HG03066 (cell line): ENCODE measurements around the gene MICAL2.

Source experiments
- ATAC-seq: cut with Tn5 transposase; IDR thresholded peaks from one replicate; pipeline ENCODE4 v1.9.1; 2021; ENCODE audit warnings: low read depth; ENCODE audit not compliant: unreplicated experiment

The MICAL2 gene

DNA sequence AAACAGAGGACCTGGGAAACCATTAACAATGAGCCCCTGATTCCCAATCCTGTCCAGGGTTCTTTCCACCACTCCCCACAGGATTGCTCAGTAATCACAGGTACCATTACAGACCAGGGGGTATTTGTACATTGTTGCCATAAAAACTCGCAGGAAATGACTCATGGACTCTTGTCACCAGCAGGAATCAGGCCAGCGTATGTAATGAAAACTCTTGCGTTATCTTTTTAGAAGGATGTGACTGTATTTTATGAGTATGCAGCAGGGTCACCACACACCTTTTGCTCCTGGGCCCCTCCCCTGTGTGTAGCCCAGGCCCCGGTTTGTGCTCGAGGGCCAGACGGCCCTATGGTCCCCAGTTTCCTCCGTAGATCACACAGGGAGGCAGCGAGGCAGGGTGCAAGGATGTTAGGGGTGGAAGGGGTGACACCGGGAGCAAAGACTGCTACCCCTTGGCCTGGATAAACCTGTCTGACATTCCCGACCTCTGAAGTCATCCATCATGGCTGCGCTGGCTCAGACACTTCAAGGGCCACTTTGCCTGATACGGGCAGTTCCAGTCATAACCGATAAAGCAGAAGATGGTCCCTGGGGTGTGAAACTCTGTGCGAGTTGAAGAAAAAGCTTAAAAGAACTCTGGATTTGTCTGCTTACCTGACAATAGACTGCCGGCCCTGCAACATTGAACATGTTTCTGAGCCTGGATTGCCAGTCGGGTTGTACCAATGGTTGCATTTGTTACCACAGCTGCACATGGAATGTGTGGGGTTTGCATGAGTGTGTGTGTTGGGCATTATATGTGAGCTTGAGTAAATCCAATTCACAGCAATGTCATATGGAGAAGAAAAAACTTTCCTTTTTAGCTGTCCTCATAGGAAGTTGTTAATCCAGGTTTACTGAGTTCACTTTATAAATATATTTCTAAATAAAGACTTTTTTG, 56.9 kb downstream of the MICAL2 start:
- ATAC-seq, result no peak

DNA sequence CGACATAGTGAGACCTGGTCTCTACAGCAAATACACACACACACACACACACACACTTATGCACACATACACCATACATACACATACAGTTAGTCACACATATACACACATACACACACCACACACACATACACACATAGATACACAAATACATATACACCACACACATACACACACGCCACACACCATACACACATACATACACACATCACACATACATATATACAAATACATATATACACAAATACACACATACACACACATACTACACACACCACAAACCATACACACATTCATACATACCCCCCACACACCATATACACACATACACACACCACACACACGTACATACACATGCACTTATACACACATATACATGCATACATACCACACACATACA, 57.7 kb downstream of the MICAL2 start:
- ATAC-seq, result no peak

DNA sequence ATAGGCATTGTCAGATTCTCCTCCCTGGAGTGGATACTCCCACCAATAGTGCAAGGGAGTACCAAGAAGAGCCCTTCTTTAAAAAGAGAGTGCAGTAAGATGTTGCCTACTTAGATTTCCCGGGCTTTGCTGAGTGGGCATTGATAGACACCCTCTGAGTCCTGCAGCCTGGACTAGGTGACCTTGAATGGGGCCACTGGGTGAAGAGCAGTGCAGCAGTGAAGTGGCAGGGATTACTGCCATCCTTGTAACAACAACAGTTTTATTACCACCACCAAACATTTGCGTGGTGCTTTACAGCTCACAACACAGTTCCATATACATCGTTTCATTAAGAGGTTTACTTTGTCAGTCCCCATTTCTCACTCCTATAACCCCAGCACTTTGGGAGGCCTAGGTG, 59.4 kb downstream of the MICAL2 start:
- no peak for ATAC-seq

DNA sequence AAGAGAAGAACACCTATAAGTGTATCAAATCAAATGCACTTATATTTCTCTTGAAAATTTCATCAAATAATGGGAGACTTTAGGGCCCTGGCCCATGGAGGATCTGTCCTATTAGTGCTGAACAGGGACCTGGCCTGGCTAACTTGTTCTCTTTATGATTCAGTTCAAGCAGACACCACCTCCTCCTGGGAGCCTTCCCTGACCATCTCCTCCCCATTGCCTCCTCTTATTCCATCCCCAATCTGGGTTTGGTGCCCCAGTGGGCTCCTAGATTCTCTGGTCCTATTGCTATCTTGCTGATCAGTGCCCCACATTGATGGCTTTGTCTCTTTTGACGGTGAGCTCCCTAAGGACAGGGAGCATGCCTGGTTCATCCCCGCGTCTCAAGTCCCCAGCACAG, 60.1 kb downstream of the MICAL2 start:
- no peak for ATAC-seq

DNA sequence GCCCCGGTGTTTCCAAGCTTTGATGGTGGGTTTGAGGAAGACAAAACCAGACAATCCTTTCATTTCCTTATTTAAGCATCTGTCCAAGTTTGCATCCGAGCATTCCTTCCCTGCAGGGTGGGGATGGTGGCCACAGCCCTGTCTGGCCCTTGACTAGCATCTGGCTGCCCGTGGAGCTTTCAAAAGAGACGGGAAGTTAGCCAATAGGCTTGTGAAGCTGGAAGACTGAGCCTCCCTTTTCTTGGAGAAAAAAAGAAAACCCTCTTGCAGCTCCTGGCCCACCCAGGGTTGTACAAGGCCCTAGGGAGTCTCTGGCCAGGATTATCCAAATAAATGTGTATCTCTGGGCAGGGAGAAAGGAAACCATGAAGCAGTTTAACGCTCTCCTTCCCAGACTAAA, 60.6 kb downstream of the MICAL2 start:
- no peak for ATAC-seq

DNA sequence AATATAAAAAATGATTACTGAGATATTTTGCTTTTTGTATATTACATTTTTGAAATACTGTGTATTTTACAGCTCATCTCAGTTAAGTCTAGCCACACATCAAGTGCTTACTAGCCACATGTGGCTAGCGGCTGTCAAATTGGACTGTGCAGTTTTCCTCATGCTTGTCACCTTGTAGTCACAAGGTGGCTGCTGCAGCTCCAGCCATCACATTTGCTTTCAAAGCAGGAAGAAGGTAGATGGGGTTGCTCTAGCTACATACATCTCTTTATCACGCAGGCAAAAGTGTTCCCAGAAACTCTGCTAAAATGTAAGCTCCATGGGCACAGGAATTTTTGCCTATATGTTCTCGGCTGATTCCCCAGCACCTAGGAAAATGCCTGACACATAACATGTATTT, 61.5 kb downstream of the MICAL2 start:
- no peak for ATAC-seq

DNA sequence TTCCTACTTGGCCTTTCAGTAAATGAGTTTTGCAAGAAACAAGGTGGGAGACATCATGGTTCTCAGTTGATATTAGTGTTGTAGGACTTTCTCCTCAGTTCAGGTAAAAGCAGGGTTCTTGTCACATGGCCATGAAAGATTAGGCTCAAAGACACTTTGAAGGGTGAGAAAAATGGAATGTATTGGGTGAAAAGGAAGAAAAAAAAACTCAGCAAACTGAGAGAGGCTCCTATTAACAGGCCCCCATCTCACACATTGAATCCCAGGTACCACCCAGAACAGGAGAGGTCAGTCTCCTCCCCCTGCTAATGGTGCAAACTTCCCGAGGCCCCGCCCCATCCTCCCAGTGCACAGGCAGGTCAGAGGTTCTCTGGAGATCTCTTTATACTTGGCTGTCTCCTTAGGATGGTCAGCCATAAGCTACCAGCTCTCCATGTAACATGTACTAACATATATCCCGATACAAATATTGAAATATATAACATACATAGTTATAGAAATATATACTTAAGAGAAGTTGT, 62.2 kb downstream of the MICAL2 start:
- ATAC-seq, result no peak

DNA sequence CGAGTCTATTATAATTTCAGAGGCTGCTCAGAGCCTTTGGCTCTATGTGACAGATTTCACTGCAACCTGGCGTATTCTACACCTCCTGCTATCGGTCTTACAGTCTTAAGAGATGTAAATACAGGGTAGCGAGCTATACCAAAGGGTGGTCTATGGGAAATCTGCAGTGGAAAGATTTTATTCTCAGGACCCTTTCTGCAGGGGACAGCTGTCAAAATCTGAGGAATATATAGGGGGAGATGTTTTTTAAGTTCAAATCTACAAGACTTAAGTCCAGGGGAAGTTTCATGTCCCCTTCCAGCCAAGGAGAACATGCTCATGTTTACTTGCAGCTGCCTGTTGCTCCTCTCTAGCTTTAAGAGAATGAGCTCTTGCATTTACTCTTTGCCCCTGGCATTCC, 62.7 kb downstream of the MICAL2 start:
- ATAC-seq, result no peak

DNA sequence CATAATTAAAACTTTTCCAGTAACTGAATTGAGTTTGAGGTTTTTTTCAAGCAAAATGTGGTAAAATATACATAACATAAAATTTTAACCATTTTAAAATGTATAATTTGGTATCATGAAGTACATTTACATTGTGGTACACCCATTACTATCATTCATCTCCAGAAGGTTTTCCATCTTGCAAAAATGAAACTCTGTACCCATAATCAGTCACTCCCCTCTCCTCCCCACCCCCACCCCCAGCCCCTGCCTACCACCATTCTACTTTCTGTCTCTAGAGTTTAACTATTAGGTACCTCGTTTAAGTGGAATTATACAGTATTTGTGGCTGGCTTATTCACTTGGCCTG, 63.7 kb downstream of the MICAL2 start:
- peak; percentile 41 for ATAC-seq

DNA sequence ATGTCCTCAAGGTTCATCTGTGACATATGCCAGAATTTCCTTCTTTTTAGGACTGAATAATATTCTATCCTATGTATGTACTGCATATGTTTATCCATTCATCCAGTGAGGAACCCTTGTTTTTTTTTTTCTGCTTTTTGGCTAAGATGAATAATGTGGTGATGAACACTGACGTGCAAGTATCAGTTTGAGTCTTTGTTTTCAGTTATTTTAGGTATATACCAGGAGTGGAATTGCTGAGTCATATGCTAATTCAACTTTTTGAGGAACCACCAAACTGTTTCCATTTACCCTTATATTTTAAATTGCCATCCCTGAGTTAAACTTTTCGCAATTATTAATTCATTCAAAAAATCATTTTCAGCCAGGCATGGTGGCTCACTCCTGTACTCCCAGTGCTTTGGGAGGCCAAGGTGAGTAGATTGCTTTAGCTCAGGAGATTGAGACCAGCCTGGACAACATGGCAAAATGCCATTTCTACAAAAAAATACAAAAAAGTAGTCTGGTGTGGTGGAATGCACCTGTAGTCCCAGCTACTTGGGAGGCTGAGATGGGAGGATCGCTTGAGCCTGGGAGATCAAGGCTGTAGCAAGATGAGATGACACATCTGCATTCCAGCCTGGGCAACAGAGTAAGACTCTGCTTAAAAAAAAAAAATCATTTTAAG, 64.2 kb downstream of the MICAL2 start:
- ATAC-seq, result peak; percentile 87

DNA sequence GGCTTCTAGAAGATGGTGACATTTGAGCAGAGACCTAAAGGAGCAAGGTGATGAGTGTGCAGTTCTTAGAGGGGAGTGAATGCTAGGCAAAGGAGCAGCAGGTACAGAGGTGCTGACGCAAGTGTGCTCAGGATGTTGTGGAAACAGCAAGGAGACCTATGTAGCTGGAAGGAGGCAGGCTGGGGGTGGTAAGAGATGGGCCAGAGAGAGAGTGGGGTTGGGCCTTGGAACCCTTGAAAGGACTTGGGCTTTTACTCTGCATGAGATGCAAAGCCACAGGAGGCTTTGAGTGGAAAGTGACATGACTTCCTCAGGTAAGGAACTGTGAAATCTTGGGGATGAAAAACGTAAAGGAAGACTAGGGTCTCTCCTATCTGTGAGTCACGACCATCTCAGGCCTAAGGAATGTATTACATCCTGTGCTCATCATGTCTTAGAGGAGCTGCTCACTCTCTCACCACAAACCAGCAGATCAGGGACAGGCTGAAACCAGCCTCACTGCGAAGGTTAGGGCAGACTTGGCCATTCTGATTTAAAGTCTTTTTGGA, 65.4 kb downstream of the MICAL2 start:
- no peak for ATAC-seq

DNA sequence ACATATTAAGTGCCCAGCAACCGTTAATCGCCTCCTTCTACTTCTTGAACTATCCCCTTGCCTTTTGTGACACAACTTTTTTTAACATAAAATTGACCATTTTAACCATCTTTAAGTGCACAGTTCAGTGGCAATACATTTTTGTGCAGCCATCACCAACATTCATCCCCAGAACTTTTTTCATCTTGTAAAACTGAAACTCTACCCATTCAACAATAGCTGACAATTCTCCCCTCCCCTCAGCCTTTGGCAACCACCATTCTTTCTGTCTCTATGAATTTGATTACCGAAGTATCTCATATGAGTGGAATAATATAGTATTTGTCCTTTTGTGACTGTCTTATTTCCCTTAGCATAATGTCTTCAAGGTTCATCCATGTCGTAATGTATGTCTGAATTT, 66.0 kb downstream of the MICAL2 start:
- no peak for ATAC-seq

DNA sequence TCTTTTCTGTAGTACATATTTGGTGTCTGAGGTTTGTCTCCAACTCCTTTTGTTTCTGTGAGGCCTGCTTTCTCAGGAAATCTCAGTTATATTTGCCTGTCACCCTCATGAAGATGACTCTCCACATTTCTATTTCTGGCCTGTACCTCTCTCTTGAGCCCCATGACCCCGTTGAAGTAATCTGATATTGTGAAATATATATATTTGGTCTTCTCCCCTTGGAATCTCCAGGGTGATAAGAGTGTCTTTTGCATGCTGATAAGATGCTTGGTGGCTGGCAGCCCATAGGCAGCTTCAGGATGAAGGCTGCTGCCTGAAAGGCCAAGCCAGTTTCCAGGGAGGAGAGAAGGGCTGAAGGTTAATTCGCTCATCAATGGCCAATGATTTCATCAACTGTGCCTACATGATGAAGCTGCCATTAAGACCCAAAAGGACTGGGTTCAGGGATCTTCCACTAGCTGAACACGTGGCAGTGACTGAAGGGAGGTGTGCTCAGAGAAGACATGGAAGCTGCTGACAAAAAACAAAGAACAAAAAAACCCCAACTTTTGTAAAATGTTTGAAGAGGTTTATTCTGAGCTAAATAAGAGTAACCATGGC, 67.4 kb downstream of the MICAL2 start:
- no peak for ATAC-seq

DNA sequence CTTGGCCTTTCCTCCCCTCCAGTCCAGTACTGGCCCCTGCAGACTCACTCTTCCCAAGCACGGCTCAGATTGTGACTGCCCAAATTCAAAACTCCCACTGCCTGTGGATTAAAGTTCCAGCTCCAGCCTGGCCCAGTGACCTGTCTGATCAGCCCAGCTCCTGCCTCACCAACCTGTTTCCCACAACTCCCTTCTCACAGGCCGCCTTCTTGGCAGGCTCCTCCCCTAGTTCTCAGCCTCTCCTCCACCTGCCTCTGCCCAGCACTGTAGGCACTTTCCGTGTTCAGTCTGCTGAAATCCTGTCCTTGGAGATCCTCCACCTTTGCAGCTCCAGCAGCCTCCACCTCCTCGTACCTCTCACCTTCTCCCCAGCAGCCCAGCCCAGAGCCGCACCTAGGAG, 68.6 kb downstream of the MICAL2 start:
- ATAC-seq, result no peak

DNA sequence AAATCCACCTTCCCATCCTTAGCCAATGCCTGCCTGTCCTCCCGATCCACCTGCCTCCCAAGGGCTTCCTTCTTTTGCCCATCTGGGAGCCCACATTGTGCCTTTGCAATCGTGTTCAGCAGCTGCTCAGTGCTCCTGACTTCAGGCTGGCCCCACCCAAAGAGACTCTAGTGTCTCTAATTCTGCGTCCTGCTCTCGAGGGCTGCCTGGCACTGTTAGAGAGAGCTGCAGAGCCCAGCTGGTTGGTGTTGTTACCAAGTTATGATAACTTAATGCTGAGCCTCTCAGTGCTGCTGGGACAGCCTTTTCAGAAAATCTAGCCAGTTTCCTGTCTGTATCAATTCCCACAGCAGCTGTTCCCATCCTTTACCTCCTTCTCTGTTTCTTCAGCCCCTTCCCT, 69.1 kb downstream of the MICAL2 start:
- ATAC-seq, result no peak

DNA sequence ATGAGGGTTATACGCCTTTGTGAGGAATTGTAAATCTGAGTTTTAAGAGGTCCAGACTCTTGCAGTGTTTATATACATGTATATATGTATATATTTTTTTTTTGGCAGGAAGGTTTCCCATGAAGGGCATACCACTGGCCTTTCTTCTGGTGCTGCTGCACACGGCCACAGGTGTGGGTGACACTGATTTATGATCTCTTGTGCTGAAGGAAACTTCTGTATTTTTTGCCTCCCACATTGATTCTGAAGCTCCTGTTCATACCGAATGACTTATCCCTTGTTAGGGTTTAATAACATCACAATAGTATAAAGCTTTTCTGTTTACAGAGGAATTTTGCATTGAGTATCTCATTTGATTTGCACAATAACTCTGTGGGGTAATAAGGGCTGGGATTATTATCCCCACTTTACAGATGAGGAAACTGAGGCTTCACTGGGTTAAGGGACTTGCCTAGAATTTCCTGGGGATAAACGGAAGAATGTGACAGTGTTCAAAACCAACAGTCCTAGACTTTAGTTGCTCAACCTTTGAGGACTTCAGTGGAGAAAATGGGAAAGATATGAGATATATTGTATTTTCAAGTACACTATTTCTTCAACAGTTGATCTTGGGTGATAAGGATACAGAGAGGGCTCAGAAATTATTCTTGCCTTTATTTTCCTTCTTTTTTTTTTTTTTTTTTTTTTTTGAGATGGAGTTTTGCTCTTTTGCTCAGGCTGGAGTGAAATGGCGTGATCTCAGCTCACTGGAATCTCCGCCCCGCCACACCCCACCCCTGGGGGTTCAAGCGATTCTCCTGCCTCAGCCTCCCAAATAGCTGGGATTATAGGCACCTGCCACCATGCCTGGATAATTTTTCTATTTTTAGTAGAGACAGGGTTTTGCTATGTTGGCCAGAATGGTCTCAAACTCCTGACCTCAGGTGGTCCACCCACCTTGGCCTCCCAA, 70.1 kb downstream of the MICAL2 start:
- no peak for ATAC-seq

DNA sequence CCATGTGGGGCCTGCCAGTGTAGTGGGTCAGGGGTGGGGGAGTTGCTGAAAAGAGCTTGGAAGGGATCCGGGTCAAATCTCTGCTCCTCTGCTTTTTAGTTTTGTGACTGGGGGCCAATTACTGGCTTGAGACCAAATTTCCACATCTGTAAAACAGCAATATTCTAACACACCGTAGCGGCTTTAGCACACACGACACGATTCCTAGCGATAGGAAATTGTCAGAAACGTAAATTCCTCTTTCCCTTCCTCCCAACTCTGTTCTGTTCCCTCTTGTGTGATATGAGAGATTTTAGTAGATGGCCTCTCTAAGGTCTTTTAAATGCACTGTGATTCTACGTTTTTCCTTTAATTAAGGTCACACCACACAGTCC, 71.9 kb downstream of the MICAL2 start:
- ATAC-seq, result no peak

DNA sequence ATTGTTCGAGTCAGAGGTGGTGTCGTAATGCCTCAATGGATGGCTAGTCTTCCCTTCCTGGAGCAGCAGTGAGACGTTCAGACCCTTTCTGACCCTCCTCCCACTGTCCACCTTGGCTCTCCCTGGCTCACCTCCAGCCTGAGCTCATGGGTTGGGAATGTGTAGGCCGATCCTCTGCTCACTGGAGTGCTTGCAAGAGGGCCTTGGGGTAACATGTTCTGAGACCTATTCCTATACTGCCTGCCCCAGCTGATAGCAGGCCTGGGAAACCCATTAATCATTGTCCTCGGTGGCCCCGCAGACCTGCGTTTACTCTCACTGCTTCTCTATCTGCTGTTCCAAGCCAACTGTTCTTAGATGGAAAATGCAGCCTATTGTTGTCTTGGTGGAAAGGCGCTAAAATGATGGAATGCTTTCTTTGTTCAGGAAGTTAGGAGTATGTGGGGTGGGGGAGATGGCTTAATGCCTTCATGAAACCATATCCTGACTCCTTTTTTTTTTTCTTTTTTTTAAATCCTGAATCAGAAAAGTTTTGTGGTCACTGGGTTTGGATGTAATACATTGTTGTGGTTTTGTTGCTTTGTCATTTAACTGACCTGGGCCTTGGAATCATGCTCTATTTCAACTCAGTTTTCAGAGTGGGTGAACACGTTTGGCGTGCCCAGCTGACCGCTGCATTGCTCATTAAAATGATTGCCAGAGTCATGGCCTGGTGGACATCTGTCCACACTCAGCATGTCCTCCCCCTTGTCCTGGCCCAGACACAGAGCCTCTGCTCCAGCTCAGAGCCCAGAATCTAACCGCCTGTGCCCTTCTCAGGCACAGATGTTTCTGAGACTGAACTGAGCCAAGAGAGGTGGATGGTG, 72.5 kb downstream of the MICAL2 start:
- no peak for ATAC-seq
